Right lobe of liver (tissue), 6 donors: ENCODE results near the gene C11orf97. TPM values are rescaled to one million over a fixed set of nuclear protein-coding genes. Genes with fewer than 3 reads are reported as not detected.

ENCODE experiments used
- ATAC-seq, 4 donors: fragments of 200-7000 bp; cut with Tn5 transposase; one replicate each; pipeline ENCODE4 v1.9.1; 2020; ENCODE audit warnings: mild to moderate bottlenecking in 4 of 4, moderate library complexity in 4 of 4
- DNase-seq, 3 donors: peaks; one replicate each; pipeline ENCODE4 v3.0.0-alpha.2; 2020
- H3K27ac ChIP-seq, 3 donors: fragments of 200-600 bp; one replicate each; pipeline ENCODE4 v1.8.0; 2022
- H3K27me3 ChIP-seq, 2 donors: fragments of 200-600 bp; one replicate each; pipeline ENCODE4 v1.8.0; 2022
- H3K36me3 ChIP-seq, 4 donors: fragments of 200-600 bp; sonication (generic) in 1 of 4; one replicate each; pipeline versions ENCODE4 v1.5.1 to v1.8.0; 2017 to 2022; ENCODE audit warnings: control low read depth in 1 of 4
- H3K4me1 ChIP-seq, 4 donors: fragments of 200-600 bp; sonication (generic) in 1 of 4; one replicate each; pipeline versions ENCODE4 v1.5.1 to v1.8.0; 2017 to 2022; ENCODE audit warnings: control low read depth in 1 of 4
- H3K4me3 ChIP-seq, 3 donors: fragments of 200-600 bp; one replicate each; pipeline ENCODE4 v1.8.0; 2022
- H3K9me3 ChIP-seq, 4 donors: fragments of 200-600 bp; sonication (generic) in 1 of 4; one replicate each; pipeline versions ENCODE4 v1.5.1 to v1.8.0; 2017 to 2022; ENCODE audit warnings: control low read depth in 1 of 4
- POLR2A ChIP-seq: fragments of 450-650 bp; IDR thresholded peaks from one replicate; pipeline ENCODE4 v1.6.1; 2017; ENCODE audit warnings: antibody characterized with exemption, mild to moderate bottlenecking
- WGBS: methylation state at CpG from one replicate; pipeline ENCODE4 v1.1.6; 2018; ENCODE audit warnings: low coverage, low lambda C conversion rate; ENCODE audit not compliant: insufficient coverage; ENCODE audit errors: missing lambda C conversion rate; 5-methylcytosine and 5-hydroxymethylcytosine counted together
- intact Hi-C, 2 donors: fragments of 100-400 bp; cut with DNase I; formaldehyde crosslinking; loops; one replicate each; pipeline versions ENCODE4 v1.11.2 to v1.14.1; 2022
- long read RNA-seq: library from polyadenylated mRNA; unstranded; transcript quantifications from one replicate; pipeline ENCODE4 v2.0.0, GENCODE V29; 2019
- total RNA-seq, 6 experiments: library from RNA; depleted of rRNA in 2 of 6; stranded (reverse); fragments of >200 nt in 2 of 6; fragmentation: NEBNext Ultra II Directional in 3 of 6; extraction: Animal tissue kit (Norgen Biotek cat#: 25700) in 3 of 6; gene quantifications; one replicate each; pipeline versions ENCODE4 v1.1.0 to v1.2.4, GENCODE V29; 2016 to 2023
- TF ChIP-seq, protein P1 (sequence below), 4 donors: fragments of 200-600 bp in 3 of 4; fragments of 450-650 bp in 1 of 4; IDR thresholded peaks; one replicate each; pipeline versions ENCODE4 v1.5.1 to v1.8.0; 2016 to 2022; ENCODE audit warnings: antibody characterized with exemption in 4 of 4, mild to moderate bottlenecking in 2 of 4
- donor health status: DM: no; HTN: yes; CAD: no.
- donor health status: DM: no; HTN: no; CAD: no.
- donor health status: DM: no; HTN: no; CAD: no.
- donor health status: DM: no; HTN: yes; CAD: no.
- donor health status: DM: no; HTN: yes; CAD: no.

The C11orf97 gene
- total RNA-seq: 1 to 10 TPM in 1 of 6 experiments, under 1 TPM in 1, not detected in 4; 0.40 to 1.7 TPM
- long read RNA-seq: 0 reads

DNA sequence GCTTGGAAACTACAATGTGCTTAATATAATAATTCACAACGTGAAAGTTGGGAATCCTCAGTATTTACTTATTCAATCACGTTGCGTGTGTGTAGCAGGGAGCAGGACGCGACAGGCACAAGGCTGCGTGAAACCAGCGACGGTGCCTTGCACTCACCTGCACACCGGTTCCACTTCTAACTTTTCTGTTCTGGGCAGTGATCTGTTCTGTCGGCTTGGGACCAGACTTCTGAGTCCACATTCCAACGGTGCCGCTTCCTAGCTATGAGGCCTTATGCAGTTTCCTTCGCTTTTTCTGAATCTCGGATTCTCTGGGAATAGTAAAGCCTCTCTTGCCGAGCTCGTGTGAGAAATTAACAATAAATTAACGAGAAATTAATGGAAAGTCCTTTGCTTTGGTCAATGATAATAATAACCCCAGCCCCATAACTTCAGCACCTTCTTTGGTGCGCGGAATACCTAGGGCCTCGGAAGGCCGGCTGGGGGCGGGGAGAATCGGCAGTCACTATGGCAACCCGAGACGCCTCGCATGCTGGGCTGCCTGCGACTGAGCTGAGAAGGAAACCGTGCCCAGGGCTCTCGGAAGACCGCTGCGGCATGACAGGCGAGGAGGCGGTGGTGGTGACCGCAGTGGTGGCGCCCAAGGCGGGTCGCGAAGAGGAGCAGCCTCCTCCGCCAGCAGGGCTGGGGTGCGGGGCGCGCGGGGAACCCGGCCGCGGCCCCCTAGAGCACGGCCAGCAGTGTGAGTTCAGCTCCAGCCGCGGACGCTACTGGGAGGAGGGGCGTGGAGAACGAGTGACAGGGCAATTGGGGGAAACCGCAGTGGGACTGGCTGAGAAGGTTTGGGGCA lies at the start of gene C11orf97:
Gene C11orf97, plus strand, starts transcription at position 530 of the 850 bp plus-strand sequence. Its CDS starts 68 bp downstream, at position 598.
- intact Hi-C loops: no loop called here
- WGBS: 9% methylated on average over 25 of the region's 53 CpGs
- ATAC-seq: peak; percentile 93 to 97 (median 96)
- Histone ChIP-seq H3K36me3 (no peaks in the 10 kb centered on the region), H3K27me3 (no peaks in the 10 kb centered on the region), H3K27ac (no peak within 1 kb of the TSS), H3K4me3 (peak within 1 kb of the TSS; percentile 57 to 69 (median 65)), H3K4me1 (peaks cover 0 to 14% (median 2%) of the 10 kb centered on the region in 4 donors), H3K9me3 (no peaks in the 10 kb centered on the region)
- peak; percentile 80 to 87 (median 85) for DNase-seq
- TF ChIP-seq POLR2A: no peak
- TF ChIP-seq, protein P1, sequence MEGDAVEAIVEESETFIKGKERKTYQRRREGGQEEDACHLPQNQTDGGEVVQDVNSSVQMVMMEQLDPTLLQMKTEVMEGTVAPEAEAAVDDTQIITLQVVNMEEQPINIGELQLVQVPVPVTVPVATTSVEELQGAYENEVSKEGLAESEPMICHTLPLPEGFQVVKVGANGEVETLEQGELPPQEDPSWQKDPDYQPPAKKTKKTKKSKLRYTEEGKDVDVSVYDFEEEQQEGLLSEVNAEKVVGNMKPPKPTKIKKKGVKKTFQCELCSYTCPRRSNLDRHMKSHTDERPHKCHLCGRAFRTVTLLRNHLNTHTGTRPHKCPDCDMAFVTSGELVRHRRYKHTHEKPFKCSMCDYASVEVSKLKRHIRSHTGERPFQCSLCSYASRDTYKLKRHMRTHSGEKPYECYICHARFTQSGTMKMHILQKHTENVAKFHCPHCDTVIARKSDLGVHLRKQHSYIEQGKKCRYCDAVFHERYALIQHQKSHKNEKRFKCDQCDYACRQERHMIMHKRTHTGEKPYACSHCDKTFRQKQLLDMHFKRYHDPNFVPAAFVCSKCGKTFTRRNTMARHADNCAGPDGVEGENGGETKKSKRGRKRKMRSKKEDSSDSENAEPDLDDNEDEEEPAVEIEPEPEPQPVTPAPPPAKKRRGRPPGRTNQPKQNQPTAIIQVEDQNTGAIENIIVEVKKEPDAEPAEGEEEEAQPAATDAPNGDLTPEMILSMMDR (IDR thresholded peaks at IDR 0.05): no peak

DNA sequence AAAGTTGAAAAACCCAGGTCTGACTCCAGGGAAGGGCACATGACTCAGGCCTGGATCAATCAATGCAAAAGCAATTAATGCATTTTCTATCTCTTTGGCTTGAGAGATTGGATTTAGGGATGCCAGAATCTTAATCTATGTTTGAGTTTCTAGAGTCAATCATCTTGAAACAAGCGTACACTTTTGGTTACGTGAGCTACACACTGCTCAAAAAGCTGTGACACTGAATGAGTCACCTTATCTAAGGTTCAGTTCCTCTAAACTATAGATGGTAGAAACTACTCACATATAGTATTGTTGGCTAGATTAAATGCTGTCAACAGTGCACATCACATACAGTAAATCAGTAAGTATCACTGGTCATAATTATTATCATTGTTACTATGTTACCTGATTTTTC lies 42.8 kb upstream of the C11orf97 start:
- TF ChIP-seq, protein P1 (IDR thresholded peaks at IDR 0.05): no peak
- TF ChIP-seq POLR2A: no peak
- DNase-seq (no peak), ATAC-seq (no peak)
- Histone ChIP-seq H3K27ac (no peak overlapping the region), H3K27me3 (no peaks in the 10 kb centered on the region), H3K4me1 (no peaks in the 10 kb centered on the region), H3K4me3 (no peak overlapping the region), H3K9me3 (no peaks in the 10 kb centered on the region), H3K36me3 (peaks cover 0 to 9% (median 3%) of the 10 kb centered on the region in 4 donors)
- 96% methylated on average over 2 of the region's 2 CpGs for whole genome bisulfite sequencing
- intact Hi-C loops: no loop called here

- H3K27me3 ChIP-seq: no peaks in the 10 kb centered on the region
- no peaks in the 10 kb centered on the region for H3K9me3 ChIP-seq
- 93% methylated on average over 3 of the region's 3 CpGs for WGBS
- TF ChIP-seq, protein P1 (IDR thresholded peaks at IDR 0.05): no peak
- no peak for TF ChIP-seq POLR2A
- DNase-seq: no peak
- intact Hi-C loops: no loop called here
- no peak overlapping the region for H3K27ac ChIP-seq
- H3K4me1 ChIP-seq: no peaks in the 10 kb centered on the region
- no peak overlapping the region for H3K4me3 ChIP-seq
- peak in 2 of 4 donors; percentile 39 to 42 for ATAC-seq
- peaks cover 0 to 9% (median 0%) of the 10 kb centered on the region in 4 donors for H3K36me3 ChIP-seq
Observed at GRCh38 chr11:94472916-94473799, 39.1 kb upstream of the C11orf97 start.

DNA sequence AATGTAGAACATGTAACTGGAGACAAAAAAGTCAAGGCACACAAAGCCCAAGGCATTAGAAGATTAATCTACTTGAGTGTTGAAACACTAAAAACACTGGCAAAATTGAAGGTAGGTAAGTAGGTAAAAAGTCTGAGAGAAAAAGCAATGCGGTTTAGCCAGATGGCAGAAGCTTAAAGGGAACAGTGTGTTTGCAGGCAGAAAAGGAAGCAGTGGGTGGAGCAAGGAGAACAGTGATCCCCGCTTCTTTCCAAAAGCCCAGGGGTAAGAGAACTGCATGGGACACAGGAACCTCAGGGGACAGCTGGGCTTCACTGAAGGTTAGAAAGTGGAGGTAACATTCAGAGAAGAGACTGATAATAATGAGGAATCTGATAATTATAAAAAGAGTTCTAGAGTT lies 34.6 kb upstream of the C11orf97 start:
- H3K36me3 ChIP-seq: no peaks in the 10 kb centered on the region
- ATAC-seq: no peak
- 66% methylated on average over 2 of the region's 2 CpGs for whole genome bisulfite sequencing

More for the DNA sequence above, 34.6 kb upstream of the C11orf97 start:
- DNase-seq: no peak
- no peaks in the 10 kb centered on the region for H3K4me1 ChIP-seq
- H3K27ac ChIP-seq: no peak overlapping the region
- TF ChIP-seq, protein P1 (IDR thresholded peaks at IDR 0.05): no peak
- TF ChIP-seq POLR2A: no peak
- intact Hi-C loops: no loop called here
- no peaks in the 10 kb centered on the region for H3K9me3 ChIP-seq
- H3K27me3 ChIP-seq: no peaks in the 10 kb centered on the region
- H3K4me3 ChIP-seq: no peak overlapping the region
